Stimulated activated CD4-positive, alpha-beta T cell treated with anti-CD3 and anti-CD28 coated beads, Interleukin-12 subunit alpha, Interleukin-12 subunit beta, amount 100 ng/mL, for 48 hours (primary cell): ENCODE results near the gene TMEM209.
"Not testable (repeated sequence)": the region's sequence is repeated elsewhere in the genome, so short reads cannot be mapped to it uniquely, and the experiment has no call there.

ENCODE experiments used
- DNase-seq, 3 donors: peaks; one replicate each; pipeline ENCODE4 v3.0.0-alpha.2; 2020; ENCODE audit warnings: low read depth in 2 of 3, low spot score in 1 of 3

Gene TMEM209

DNA sequence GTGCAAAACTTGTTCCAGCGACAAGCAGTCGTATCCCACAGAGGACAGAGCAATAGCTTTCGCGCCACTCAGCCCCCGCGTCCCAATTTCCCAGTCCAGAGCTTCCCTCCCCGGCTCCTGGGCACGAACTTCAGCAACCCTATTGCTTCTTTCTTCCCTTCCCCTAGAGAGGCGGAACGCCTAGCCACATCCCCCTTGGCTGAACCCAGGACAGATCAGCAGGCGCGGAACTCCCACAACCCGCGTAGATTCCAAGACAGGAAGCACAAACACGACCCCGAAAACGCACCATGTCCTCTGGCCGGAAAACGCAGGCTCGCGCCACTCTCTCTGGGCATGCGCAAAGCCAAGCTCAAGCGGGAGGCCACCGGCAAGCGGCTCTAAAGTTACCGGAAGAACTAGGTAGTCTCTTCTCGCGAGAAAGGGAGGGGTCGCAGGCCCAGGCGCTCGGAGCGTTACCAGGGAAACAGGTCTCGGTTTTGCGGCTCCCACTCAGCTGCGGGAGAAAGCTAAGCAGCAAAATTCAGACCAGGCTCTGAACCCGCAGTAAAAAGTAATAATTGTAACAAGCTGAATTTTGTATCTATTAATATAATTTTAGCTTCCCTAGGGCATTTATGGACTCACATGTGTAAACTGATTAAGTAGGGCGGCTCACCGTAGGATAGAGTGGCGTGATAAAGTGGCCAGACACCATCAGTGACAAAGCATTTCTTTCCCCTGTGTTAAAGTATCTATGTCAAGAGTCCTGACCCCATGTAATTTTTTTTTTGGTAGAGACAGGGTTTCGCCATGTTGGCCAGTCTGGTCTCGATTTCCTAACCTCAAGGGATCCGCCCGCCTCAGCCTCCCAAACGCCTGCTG is at the start of gene TMEM209:
Gene TMEM209 (minus strand): TSS at position 323 of the 864 bp plus-strand sequence. CDS start 31 bp downstream, at position 292.
- DNase-seq = peak; percentile 93

DNA sequence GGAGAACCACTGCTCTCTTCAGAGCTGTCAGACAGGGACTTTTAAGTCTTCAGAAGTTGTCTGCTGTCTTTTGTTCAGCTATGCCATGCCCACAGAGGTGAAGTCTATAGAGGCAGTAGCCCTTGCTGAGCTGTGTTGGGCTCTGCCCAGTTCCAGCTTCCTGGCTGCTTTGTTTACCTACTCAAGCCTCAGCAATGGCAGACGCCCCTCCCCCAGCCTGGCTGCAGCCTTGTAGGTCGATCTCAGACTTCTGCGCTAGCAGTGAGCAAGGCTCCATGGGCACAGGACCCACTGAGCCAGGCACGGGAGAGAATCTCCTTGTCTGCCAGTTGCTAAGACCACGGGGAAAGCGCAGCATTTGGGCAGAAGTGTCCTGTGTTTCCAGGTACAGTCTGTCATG is 49.3 kb upstream of the TMEM209 start:
- DNase-seq = no peak

DNA sequence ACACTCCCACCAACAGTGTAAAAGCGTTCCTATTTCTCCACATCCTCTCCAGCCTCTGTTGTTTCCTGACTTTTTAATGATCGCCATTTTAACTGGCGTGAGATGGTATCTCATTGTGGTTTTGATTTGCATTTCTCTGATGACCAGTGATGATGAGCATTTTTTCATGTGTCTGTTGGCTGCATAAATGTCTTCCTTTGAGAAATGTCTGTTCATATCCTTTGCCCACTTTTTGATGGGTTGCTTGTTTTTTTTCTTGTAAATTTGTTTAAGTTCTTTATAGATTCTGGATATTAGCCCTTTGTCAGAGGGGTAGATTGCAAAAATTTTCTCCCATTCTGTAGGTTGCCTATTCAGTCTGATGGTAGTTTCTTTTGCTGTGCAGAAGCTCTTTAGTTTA is 44.4 kb upstream of the TMEM209 start:
- not testable (repeated sequence) for DNase-seq

DNA sequence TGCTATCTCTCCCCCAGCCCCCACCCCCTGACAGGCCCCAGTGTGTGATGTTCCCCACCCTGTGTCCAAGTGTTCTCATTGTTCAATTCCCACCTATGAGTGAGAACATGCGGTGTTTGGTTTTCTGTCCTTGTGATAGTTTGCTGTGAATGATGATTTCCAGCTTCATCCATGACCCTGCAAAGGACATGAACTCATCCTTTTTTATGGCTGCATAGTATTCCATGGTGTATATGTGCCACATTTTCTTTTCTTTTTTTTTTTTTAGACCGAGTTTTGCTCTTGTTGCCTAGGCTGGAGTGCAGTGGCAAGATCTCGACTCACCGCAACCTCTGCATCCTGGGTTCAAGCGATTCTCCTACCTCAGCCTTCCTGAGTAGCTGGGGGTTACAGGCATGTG is 43.6 kb upstream of the TMEM209 start:
- not testable (repeated sequence) for DNase-seq

DNA sequence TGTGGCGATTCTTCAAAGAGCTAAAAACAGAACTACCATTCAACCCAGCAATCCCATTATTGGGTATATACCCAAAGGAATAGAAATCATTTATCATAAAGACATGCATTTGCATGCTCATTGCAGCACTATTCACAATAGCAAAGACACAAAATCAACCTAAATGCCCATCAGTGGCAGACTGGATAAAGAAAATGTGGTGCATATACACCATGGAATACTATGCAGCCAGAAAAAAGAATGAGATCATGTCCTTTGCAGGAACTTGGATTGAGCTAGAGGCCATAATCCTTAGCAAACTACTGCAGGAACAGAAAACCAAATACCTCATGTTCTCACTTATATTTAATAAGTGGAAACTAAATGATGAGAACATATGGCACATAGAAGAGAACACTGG is 41.3 kb upstream of the TMEM209 start:
- not testable (repeated sequence) for DNase-seq

DNA sequence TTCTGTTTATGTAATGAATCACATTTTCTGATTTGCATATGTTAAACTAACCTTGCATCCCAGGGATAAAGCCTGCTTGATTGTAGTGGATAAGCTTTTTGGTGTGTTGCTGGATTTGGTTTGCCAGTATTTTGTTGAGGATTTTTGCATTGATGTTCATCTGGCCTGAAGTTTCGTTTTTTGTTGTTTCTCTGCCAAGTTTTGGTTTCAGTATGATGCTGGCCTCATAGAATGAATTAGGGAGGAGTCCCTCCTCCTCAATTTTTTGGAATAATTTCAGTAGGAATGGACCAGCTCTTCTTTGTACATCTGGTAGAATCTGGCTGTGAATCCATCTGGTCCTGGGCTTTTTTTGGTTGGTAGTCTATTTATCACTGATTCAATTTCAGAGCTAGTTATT is 38.3 kb upstream of the TMEM209 start:
- DNase-seq = peak in 1 of 3 donors; percentile 2

DNA sequence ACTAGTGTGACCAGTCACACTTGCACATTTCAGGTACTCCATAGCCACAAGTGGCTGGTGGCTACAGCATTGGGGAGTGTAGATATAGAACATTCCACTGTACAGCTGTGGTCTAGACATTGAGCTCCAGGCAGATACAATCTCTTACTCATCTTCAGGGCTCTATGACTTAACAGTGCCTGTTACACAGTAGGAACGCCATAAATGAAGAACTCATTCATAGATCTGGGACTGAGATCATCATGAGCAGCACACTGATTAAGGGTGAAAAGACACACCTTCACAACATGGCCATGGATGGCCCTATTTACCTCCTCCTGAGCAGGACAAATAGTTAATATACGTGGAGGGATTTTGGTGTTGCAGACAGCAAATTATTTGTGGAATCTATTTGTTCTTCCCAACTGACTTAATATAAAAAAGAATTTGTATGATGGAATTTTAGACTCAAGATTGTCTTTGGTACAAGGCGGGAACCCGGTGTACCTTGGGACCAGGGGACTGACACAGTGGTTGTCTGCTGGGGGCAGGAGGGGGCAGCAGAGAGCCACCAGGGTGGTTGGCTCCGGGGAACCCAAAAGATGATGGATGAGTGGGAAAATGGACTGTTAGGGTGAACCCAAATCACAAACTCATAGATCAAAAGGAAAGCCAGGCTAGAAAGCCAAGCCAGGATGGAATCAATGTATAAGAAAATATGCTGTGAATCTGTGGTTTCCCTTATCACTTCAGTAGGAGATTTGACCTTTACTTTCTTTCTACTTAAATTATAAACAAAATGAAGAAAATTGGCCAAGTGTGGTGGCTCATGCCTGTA is 37.2 kb upstream of the TMEM209 start:
- peak; percentile 45 to 62 (median 56) for DNase-seq

DNA sequence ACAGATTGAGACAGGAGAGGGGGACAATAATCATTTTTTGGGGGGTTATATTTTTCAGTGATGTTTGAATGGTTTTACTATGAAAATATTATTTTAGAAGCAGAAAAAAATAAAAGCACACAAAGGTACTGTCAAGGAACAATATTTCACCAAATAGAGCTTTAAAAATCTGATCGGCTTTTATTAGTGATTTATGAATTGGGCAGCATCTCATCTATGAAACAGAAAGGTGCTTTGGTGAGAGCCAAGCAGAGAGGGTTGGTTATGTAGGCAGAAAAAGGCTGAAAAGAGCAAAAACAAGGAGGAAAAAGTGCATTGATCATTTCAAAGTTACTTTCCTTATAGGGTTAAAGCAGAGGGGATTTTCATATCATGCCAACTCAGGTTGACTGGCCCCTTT is 35.0 kb upstream of the TMEM209 start:
- DNase-seq = no peak

GRCh38 chr7:130236361-130236760 is 31.2 kb upstream of the TMEM209 start:
- not testable (repeated sequence) for DNase-seq

GRCh38 chr7:130234078-130234477 is 28.9 kb upstream of the TMEM209 start:
- DNase-seq = no peak

- DNase-seq = no peak
These were observed 27.0 kb upstream of the TMEM209 start for GRCh38 chr7:130232209-130232608.

DNA sequence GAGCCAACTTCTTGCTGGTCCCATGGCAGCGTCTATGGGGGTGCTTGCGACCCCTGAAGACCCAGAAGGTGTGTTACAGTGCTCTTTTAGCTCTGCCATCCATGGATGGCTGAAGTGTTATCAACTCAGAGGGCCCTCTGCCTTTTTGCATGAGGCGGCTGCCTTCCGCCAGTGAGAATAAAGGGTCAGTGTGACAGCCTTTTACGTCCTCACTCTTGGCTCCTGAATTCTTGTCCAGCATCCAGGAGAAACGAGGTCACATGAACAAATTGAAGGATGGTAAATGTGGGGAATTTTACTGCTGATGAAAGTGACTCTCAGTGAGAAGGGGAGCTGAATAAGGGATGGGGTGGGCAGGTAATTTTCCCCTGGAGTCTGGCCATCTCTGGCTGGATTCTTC is 26.6 kb upstream of the TMEM209 start:
- DNase-seq = no peak

DNA sequence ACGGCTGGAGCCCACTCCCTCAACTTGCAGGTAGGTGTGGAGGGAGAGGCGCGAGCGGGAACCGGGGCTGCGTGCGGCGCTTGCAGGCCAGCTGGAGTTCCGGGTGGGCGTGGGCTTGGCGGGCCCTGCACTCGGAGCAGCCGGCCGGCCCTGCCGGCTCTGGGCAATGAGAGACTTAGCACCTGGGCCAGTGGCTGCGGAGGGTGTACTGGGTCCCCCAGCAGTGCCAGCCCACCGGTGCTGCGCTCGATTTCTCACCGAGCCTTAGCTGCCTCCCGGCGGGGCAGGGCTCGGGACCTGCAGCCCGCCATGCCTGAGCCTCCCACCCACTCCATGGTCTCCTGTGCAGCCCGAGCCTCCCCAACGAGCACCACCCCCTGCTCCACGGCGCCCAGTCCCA is 24.8 kb upstream of the TMEM209 start:
- not testable (repeated sequence) for DNase-seq

GRCh38 chr7:130228840-130229502 is 23.8 kb upstream of the TMEM209 start:
- no peak for DNase-seq

DNA sequence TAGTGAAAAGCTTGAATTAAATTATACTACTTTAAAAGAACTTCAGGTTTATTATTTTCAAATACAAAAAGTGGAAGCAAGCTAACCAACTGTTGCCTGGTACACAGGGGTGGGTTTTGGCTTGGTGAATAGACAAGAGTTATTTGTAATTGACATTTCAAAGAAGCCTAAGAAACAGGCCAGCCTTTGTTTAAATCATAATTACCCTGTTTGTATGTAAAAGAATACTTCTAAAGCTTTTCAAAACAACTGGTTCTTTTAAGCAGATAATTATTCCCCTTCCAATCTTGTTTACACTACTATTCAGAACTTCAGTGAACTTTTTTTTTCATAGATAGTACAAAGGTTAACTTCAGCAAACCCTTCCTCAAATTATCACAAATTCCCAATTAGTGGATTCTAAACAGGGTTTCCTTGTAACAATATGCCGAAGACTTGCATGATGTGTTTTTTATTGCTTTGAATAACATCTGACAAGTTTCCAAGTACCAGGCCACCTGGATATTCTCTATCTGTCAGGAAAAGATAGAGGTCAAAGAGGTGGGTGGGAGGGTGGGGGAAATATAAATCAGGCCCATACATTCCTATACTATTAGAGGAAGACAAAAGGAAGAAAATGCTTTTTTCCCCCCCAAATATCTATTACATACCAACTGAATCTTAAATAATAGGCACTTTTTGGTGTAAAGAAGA is 22.8 kb upstream of the TMEM209 start:
- no peak for DNase-seq

- DNase-seq = no peak
These were observed 21.1 kb upstream of the TMEM209 start for GRCh38 chr7:130226333-130226732.

- DNase-seq = not testable (repeated sequence)
These were observed 19.7 kb upstream of the TMEM209 start for GRCh38 chr7:130224923-130225322.

GRCh38 chr7:130224210-130224609 is 19.0 kb upstream of the TMEM209 start:
- no peak for DNase-seq

DNA sequence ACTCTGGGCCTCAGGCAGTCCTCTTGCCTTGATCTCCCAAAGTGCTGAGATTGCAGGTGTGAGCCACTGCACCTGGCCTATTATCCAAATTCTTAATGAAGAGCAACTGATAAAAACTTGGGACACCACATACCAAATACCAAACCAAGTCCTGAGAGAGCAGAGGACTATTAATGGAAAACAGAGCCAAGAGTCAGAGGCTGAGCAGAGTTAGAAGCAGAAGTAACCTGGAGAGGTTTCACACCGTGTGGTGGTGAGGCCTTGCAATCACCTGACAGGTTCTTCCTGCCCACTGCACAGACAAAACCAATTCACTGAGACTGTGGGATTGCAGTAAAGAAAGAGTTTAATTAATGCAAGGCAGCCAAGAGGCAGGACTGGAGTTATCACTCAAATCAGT is 18.4 kb upstream of the TMEM209 start:
- no peak for DNase-seq

- DNase-seq = no peak
These were observed 16.5 kb upstream of the TMEM209 start for GRCh38 chr7:130221746-130222145.

DNA sequence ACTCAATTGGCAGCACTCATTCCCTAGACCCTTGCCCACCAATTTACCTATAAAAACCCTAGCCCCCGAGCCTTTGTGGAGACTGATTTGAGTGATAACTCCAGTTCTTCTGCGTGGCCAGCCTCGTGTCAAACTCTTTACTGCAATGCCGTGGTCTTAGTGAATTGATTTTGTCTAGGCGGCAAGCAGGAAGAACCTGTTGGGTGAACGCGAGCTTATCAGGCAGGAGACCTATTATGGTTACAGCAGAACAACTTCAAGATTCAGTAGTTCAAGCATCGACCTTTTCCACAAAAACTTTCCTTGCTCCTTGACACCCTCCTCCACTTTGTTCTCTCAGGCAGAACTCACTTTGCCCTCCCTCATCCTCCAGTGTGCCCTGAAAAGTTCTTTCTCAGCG is 14.7 kb upstream of the TMEM209 start:
- DNase-seq = no peak
